Femur (tissue), 1 donor: ENCODE data around the gene OR7G2.

Experiments used
- DNase-seq: peaks from one replicate; pipeline ENCODE4 v3.0.0-alpha.2; 2017

Gene OR7G2

GRCh38 chr19:9107375-9107774, at the start of gene OR7G2:
Gene OR7G2, minus strand, starts transcription at chr19:9107475. Its CDS starts 4,232 bp downstream, at chr19:9103243.
- DNase-seq, result no peak

- DNase-seq, result no peak
Measured at GRCh38 chr19:9156304-9156703, 49.0 kb upstream of the OR7G2 start.

DNA sequence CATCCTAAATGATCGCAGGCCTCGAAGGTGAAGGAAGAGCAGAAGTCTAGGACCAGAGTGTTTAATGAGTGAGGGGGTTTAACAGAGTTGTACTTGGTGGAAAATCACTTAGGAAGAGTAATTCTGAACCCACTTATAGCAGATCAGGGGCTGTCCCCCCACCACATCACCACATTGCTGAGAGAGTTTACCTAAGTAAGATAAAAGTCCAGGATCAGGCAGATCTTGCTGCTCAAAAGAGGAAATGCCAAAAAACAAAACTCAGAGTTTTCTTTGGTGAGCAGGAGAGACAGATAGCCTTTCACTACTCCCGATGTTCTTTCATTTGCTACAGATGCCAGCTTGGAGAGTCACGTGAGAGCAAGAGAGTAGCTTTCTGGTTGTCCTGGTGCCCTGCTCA, 48.3 kb upstream of the OR7G2 start:
- no peak for DNase-seq

DNA sequence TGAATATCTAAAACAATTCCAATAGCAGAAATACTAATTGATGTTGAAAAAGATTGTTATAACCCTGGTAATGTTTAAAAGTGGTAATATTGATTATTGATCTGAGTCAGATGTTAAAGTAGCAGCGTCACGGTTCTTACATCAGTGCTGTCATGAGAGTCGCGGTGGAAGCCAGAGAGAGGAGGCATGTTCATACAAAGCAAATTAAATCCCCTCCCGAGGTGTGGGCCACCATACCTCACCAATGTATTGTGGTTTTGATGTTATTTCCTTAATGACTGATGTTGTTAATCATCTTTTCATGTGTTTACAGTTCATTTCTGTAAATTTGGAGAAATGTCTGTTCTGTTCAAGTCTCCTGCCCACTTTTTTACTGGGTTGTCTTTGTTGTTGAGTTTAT, 44.1 kb upstream of the OR7G2 start:
- no peak for DNase-seq

- no peak for DNase-seq
Measured at GRCh38 chr19:9150650-9151049, 43.4 kb upstream of the OR7G2 start.

- DNase-seq, result no peak
Measured at GRCh38 chr19:9149997-9150396, 42.7 kb upstream of the OR7G2 start.

GRCh38 chr19:9148697-9149096, 41.4 kb upstream of the OR7G2 start:
- no peak for DNase-seq

GRCh38 chr19:9146882-9147281, 39.6 kb upstream of the OR7G2 start:
- DNase-seq, result no peak

GRCh38 chr19:9144920-9145319, 37.6 kb upstream of the OR7G2 start:
- no peak for DNase-seq

- peak; percentile 96 for DNase-seq
Measured at GRCh38 chr19:9140159-9140874, 33.0 kb upstream of the OR7G2 start, which contains the start of gene ZNF317. Gene ZNF317, plus strand, starts transcription at chr19:9140397. Its CDS starts 15,620 bp downstream, at chr19:9156017.

DNA sequence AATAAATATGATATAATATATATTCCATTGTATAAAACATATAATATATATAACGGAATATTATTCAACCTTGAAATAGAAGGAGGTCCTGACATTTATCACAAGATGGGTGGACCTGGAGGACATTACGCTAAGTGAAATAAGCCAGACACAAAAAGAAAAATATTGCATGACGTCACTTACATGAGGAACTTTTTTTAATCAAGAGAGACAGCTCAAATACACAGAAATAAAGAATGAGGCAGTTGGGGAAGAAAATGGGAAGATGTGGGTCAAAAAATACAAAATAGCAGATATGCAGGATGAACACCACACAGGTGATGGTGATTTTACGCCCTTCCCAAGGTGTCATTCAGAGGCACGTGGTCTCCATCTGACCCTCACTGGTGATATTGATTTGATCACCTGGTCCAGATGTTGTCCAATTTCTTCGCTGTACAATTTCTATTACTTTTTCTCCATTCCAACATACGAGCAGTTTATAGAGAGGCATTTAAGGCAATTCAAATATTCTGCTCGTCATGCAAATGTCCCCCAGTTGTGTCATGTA, 32.4 kb upstream of the OR7G2 start:
- DNase-seq, result no peak

DNA sequence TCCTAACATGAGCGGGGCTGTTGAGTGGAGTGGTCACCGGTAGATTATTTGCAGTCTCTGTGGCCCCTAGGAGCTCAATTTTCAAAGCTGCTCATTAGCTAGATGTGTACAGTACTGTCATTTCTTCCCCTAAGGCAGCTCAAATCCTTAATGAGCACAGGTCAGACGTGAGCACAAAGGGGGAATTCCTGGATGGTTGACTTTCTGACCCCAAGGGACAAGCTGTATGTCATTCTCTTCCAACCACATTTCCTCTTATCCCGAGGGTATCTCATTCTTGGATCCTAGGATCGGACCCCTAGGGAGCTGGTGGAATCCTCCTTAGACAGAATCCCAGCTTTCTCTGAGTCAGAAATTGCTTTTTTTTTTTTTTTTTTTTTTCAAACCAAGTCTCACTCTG, 25.1 kb upstream of the OR7G2 start:
- DNase-seq, result no peak

GRCh38 chr19:9130965-9131364, 23.7 kb upstream of the OR7G2 start:
- DNase-seq, result no peak

- DNase-seq, result no peak
Measured at GRCh38 chr19:9128171-9128570, 20.9 kb upstream of the OR7G2 start.

DNA sequence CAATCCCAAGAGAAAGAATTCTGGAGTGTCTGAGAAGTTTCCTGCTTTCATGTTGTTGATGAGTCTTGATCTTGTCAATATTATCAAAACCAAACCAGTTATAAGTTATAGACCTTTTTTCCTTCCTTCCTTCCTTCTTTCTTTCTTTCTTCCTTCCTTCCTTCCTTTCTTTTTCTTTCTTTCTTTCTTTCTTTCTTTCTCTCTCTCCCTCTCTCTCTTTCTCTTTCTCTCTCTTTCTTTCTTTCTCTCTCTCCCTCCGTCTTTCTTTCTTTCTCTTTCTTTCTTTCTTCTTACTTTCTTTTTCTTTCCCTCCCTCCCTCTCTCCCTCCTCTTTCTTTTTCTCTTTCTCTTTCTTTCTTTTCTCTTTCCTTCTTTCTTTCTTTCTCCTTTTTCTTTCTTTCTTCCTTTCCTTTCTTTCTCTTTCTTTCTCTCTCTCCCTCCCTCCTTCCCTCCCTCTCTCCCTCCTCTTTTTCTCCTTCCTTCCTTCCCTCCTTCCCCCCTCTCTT, 19.7 kb upstream of the OR7G2 start, which contains the start of gene OR7G3:
OR7G3 (minus strand) TSS at position 51 of the 506 bp plus-strand sequence; CDS start at position 51, 0 bp downstream.
- no peak for DNase-seq

- DNase-seq, result no peak
Measured at GRCh38 chr19:9116547-9116946, 9.3 kb upstream of the OR7G2 start.

GRCh38 chr19:9115307-9115813, 8.1 kb upstream of the OR7G2 start, which contains the start of gene OR7G1:
Gene OR7G1, minus strand, starts transcription at chr19:9115763. Its CDS starts 0 bp downstream, at chr19:9115763.
- DNase-seq, result no peak

- DNase-seq, result no peak
Measured at GRCh38 chr19:9109959-9110358, 2.7 kb upstream of the OR7G2 start.

DNA sequence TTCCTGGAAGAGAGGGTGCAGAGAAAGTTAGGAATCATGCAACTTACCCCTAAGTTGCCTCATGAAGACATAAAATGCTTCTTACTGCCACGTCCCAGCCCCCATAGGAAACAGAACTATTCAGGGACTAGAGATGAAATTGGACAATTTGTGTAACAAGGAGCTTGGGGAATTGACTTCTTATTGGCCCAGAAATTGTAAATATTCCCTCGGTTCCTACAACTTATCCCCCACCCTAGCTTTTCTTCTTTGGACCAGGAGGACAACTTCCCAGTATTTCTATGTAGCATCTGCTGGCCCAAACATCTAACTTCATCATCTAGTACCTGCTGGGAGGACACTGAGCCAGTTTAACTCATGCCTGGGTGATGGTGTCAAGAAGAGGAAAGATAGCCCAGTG, 20.5 kb downstream of the OR7G2 start, which contains the start of gene OR1M1:
OR1M1 (plus strand) TSS at position 301 of the 400 bp plus-strand sequence. CDS start 6,184 bp downstream, outside the sequence.
- no peak for DNase-seq

GRCh38 chr19:9078651-9079050, 28.6 kb downstream of the OR7G2 start:
- no peak for DNase-seq

- DNase-seq, result no peak
Measured at GRCh38 chr19:9076901-9077300, 30.4 kb downstream of the OR7G2 start.

GRCh38 chr19:9075064-9075949, 32.0 kb downstream of the OR7G2 start:
- DNase-seq, result peak; percentile 78

DNA sequence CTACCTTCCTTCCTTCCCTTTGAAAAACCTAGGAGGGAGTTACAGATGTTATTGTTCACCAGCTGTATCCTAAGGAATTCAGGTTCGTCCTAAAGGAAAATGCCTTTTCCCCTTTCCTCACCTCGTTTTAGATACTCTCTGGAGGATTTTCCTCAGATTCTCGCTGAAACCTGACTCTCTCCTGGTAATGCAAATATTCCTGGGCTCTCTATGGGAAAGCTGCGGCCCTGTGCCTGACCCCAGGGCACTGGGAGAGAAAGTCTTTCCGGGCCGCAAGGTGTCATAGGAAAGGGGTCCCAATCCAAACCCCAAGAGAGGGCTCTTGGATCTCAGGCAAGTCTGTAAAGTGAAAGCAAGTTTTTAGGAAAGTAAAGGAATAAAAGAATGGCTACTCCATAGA, 33.5 kb downstream of the OR7G2 start:
- DNase-seq, result no peak
